BE2C (cell line): ENCODE measurements around the gene KRTAP8-1.

Experiments
- DNase-seq: peaks from one replicate; pipeline ENCODE4 v3.0.0-alpha.2; 2020
- H3K27me3 ChIP-seq: fragments of 250-450 bp; sonication (Bioruptor Pico); 2 replicates; pipeline ENCODE4 v1.5.1; 2020; ENCODE audit warnings: mild to moderate bottlenecking
- H3K36me3 ChIP-seq: fragments of 250-450 bp; sonication (Bioruptor Pico); 2 replicates; pipeline ENCODE4 v1.5.1; 2020; ENCODE audit warnings: mild to moderate bottlenecking
- H3K4me1 ChIP-seq: fragments of 250-450 bp; sonication (Bioruptor Pico); 2 replicates; pipeline ENCODE4 v1.5.1; 2020
- H3K4me3 ChIP-seq: 2 replicates; pipeline ENCODE4 v1.5.1; 2011; ENCODE audit warnings: low read depth, low read length
- H3K9me3 ChIP-seq: fragments of 250-450 bp; sonication (Bioruptor Pico); 2 replicates; pipeline ENCODE4 v1.5.1; 2020
- TF ChIP-seq, protein P1 (sequence below): IDR thresholded peaks from 2 replicates; pipeline ENCODE4 v1.5.1; 2012; ENCODE audit warnings: mild to moderate bottlenecking, low read depth, low read length

Gene KRTAP8-1

GRCh38 chr21:30829659-30830058 lies 16.6 kb upstream of the KRTAP8-1 start, which contains the start of gene KRTAP7-1:
KRTAP7-1 (minus strand) TSS chr21:30829759; CDS start chr21:30829698, 61 bp downstream.
- Histone ChIP-seq H3K4me3 (no peak within 1 kb of the TSS), H3K36me3 (no peaks in the 10 kb centered on the region), H3K4me1 (no peaks in the 10 kb centered on the region), H3K27me3 (no peaks in the 10 kb centered on the region), H3K9me3 (no peaks in the 10 kb centered on the region)
- TF ChIP-seq, protein P1, sequence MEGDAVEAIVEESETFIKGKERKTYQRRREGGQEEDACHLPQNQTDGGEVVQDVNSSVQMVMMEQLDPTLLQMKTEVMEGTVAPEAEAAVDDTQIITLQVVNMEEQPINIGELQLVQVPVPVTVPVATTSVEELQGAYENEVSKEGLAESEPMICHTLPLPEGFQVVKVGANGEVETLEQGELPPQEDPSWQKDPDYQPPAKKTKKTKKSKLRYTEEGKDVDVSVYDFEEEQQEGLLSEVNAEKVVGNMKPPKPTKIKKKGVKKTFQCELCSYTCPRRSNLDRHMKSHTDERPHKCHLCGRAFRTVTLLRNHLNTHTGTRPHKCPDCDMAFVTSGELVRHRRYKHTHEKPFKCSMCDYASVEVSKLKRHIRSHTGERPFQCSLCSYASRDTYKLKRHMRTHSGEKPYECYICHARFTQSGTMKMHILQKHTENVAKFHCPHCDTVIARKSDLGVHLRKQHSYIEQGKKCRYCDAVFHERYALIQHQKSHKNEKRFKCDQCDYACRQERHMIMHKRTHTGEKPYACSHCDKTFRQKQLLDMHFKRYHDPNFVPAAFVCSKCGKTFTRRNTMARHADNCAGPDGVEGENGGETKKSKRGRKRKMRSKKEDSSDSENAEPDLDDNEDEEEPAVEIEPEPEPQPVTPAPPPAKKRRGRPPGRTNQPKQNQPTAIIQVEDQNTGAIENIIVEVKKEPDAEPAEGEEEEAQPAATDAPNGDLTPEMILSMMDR = no peak
- DNase-seq = no peak

- no peaks in the 10 kb centered on the region for H3K27me3 ChIP-seq
- no peak overlapping the region for H3K4me3 ChIP-seq
- no peaks in the 10 kb centered on the region for H3K4me1 ChIP-seq
- no peaks in the 10 kb centered on the region for H3K9me3 ChIP-seq
- TF ChIP-seq, protein P1 = no peak
- DNase-seq = no peak
- H3K36me3 ChIP-seq = no peaks in the 10 kb centered on the region
These were observed 6.0 kb upstream of the KRTAP8-1 start for GRCh38 chr21:30818837-30819610.

GRCh38 chr21:30800605-30801004 lies 12.5 kb downstream of the KRTAP8-1 start:
- no peak for DNase-seq
- Histone ChIP-seq H3K27me3 (no peaks in the 10 kb centered on the region), H3K9me3 (no peaks in the 10 kb centered on the region), H3K4me1 (no peaks in the 10 kb centered on the region), H3K4me3 (no peak overlapping the region), H3K36me3 (no peaks in the 10 kb centered on the region)
- TF ChIP-seq, protein P1 = no peak

DNA sequence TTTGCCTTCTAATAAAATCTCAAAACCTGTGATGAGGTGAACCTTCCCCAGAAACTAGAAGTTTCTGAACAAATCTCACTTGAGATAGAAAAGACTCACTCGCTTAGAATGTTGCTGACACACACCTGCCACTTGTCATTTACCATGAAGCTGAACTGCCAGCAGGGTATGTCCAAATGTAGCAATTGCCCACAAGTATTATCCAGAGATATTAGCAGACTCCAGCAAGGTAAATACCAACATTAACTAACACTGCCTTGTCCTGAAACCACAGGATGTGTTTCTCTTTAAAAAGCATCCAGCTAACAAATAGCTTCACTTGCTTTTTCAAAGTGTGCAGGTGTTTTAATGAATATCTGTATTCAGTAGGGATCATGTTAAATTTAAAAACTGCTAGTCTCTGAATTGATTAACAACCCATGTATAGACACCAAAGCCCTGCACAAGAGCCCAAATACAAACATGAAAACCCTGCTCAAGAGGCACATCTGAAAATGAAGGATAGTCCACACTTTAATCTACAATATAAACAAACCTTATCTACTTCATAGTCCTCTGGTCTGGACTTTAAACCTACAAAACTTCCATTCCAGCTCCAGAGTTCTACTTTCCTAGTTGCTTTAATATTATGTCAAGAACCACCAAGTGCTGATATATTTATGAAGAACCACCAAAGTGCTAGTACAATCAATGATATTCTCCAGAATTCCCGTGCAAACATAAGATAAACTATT lies 19.3 kb downstream of the KRTAP8-1 start:
- H3K36me3 ChIP-seq = no peaks in the 10 kb centered on the region
- no peaks in the 10 kb centered on the region for H3K4me1 ChIP-seq
- DNase-seq = no peak
- H3K27me3 ChIP-seq = no peaks in the 10 kb centered on the region
- H3K4me3 ChIP-seq = no peak overlapping the region
- no peaks in the 10 kb centered on the region for H3K9me3 ChIP-seq
- TF ChIP-seq, protein P1 = no peak

GRCh38 chr21:30779249-30779648 lies 33.8 kb downstream of the KRTAP8-1 start:
- TF ChIP-seq, protein P1 = no peak
- no peaks in the 10 kb centered on the region for H3K4me1 ChIP-seq
- no peaks in the 10 kb centered on the region for H3K27me3 ChIP-seq

More at GRCh38 chr21:30779249-30779648, 33.8 kb downstream of the KRTAP8-1 start:
- H3K36me3 ChIP-seq = no peaks in the 10 kb centered on the region
- no peak for DNase-seq
- no peak overlapping the region for H3K4me3 ChIP-seq
- no peaks in the 10 kb centered on the region for H3K9me3 ChIP-seq
